Fibroblast of mammary gland (primary cell): ENCODE data around the gene BAAT.

ENCODE experiments used
- DNase-seq: peaks from one replicate; pipeline ENCODE4 v3.0.0-alpha.2; 2010; ENCODE audit warnings: low read depth
- H3K4me3 ChIP-seq: 2 replicates; pipeline ENCODE4 v1.5.1; 2011; ENCODE audit warnings: low read depth, mild to moderate bottlenecking, low read length, moderate library complexity; ENCODE audit not compliant: control insufficient read depth
- TF ChIP-seq, protein P1 (sequence below): conservative IDR thresholded peaks from 2 replicates; pipeline ENCODE4 v1.5.1; 2011; ENCODE audit warnings: low read depth, low read length, inconsistent platforms; ENCODE audit not compliant: control insufficient read depth, insufficient read depth

BAAT gene

DNA sequence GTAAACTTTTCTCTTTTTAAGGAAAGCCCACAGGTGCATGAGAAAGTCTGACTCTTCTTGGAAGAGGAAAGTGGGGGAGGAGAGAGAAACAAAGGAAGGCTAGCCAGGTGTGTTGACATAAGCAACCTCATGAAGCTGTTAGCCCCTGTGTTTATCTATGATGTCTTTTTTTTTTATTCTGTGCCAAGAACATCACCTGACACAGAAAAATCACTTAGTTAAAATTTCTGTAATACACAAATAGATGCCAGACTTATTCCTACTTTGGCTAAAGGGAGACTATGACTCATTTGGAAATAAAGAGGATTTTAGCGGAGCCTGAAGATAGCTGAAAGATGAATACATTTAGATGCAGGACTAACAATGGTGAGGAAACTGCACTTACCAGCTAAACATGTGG is 58.3 kb downstream of the BAAT start:
- DNase-seq: peak; percentile 5
- TF ChIP-seq, protein P1, sequence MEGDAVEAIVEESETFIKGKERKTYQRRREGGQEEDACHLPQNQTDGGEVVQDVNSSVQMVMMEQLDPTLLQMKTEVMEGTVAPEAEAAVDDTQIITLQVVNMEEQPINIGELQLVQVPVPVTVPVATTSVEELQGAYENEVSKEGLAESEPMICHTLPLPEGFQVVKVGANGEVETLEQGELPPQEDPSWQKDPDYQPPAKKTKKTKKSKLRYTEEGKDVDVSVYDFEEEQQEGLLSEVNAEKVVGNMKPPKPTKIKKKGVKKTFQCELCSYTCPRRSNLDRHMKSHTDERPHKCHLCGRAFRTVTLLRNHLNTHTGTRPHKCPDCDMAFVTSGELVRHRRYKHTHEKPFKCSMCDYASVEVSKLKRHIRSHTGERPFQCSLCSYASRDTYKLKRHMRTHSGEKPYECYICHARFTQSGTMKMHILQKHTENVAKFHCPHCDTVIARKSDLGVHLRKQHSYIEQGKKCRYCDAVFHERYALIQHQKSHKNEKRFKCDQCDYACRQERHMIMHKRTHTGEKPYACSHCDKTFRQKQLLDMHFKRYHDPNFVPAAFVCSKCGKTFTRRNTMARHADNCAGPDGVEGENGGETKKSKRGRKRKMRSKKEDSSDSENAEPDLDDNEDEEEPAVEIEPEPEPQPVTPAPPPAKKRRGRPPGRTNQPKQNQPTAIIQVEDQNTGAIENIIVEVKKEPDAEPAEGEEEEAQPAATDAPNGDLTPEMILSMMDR: no peak

DNA sequence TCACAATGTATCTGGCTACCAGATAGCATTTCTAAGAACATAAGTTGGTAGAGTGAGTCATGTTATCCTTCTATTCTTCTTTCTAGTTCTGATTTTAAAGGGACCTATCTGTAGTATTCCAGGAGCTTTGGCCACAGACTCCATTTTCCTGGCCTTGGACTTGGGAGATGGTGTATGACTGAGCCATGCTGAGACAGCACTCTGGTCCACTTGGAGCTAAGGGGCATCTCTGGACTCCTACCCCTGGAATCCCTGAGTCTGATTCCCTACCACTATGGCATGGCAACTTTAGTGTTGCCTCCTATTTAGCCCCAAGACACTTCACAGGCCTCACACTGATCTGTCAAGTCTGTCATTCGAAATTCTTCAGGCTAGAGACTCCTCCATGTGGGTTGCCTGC is 58.8 kb downstream of the BAAT start:
- no peak overlapping the region for H3K4me3 ChIP-seq
- no peak for DNase-seq
- TF ChIP-seq, protein P1: no peak

More for the DNA sequence above, 58.3 kb downstream of the BAAT start:
- no peak overlapping the region for H3K4me3 ChIP-seq

DNA sequence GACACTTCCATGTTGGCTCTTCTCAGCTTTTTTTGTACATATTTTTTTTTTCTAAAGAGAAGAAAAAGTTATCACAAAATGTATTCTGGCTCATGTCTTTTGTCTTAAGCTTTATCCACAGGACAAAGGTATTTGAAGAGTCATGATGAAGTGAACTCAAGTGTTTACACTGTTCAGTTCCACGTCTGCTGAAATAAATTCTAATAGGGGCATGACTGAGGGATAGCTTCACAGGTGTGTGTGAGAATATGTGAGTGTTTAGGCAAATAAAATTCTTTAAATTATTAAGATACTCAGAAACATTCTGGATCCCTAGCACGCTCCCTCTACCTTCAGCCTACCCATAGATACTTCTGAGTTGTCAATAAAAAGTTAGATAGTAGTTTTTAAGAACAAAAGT is 59.8 kb downstream of the BAAT start:
- TF ChIP-seq, protein P1: no peak
- DNase-seq: no peak
- H3K4me3 ChIP-seq: no peak overlapping the region

DNA sequence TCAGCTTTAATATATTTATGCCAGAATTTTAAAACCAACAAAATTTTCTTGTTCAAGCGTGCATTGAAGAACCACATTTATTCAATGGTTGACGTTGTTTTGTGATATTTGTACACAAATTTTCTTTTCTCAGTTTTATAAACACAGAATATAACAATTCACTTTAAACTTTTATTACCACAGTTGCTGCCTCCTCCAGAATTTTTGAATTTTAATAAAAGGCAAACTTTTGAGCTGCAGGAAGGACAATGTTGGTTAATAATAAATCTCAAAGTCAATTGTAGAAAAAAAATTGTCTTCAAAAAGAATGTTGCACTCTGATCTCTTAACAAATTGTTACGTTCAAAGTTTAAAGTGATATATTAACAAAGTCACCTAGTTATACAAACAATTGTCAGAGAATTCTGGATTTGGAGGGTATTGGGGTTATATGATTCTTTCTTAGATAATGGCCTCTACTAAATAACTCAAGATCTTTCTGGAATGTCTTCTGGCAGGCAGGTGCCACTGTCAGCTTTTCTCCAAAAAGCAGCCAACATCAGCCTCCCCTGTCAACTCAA is 60.5 kb downstream of the BAAT start:
- no peak overlapping the region for H3K4me3 ChIP-seq
- TF ChIP-seq, protein P1: no peak
- DNase-seq: no peak

DNA sequence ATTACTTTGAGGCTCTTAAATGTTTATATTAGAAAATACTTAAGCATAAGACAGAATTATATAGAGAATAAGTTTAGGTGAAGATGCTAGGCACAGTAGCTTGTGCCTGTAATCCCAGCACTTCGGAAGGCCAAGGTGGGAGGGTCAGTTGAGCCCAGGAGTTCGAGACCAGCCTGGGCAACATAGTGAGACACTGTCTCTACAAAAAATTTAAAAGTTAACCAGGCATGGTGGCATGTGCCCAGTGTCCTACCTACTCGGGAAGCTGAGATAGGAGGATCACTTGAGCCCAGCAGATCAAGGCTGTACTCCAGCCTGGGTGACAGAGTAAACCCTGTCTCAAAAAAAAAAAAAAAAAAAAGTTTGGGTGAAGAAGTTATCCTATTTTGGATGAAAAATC is 61.7 kb downstream of the BAAT start:
- no peak for DNase-seq
- no peak overlapping the region for H3K4me3 ChIP-seq
- TF ChIP-seq, protein P1: no peak

DNA sequence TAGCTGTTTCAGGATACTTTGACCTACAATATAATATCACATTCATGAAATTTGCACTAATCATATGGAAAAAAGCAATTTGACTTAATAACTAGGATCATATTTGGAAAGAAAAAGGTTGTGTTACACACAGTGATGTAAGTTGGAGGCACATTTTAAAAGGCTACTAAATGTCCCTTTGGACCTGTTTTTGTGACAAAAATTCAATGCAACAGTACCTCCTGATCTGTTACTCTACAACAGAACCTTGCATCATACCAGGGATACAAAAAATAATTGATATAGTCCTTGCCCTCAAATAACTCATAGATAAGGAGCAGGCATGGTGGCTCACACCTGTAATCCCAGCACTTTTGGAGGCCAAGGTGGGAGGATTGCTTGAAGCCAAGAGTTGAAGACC is 67.1 kb downstream of the BAAT start:
- TF ChIP-seq, protein P1: no peak
- H3K4me3 ChIP-seq: no peak overlapping the region
- no peak for DNase-seq

DNA sequence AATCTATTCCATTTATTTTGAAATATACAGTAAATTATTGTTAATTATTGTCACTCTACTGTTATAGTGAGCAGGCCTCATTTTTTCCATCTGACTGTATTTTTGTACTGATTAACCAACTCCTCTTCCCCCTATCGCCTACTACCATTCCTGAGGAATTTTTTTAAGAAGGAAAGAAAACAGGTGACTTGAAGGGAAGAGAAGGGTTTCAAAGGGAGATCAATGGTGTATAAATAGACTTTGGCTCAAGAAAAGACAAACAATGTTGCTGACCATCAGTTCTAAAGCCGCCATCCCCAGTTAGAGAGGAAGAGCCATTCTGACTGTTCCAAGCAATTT is 69.7 kb downstream of the BAAT start:
- no peak for DNase-seq
- no peak overlapping the region for H3K4me3 ChIP-seq
- TF ChIP-seq, protein P1: no peak
